AG08396 (cell line): ENCODE data around the gene GABRB1.
"Not testable (repeated sequence)": the region's sequence is repeated elsewhere in the genome, so short reads cannot be mapped to it uniquely, and the experiment has no call there.

Source experiments
- DNase-seq: peaks from one replicate; pipeline ENCODE4 v3.0.0; 2012; ENCODE audit warnings: low spot score, mixed read lengths

GABRB1 gene

DNA sequence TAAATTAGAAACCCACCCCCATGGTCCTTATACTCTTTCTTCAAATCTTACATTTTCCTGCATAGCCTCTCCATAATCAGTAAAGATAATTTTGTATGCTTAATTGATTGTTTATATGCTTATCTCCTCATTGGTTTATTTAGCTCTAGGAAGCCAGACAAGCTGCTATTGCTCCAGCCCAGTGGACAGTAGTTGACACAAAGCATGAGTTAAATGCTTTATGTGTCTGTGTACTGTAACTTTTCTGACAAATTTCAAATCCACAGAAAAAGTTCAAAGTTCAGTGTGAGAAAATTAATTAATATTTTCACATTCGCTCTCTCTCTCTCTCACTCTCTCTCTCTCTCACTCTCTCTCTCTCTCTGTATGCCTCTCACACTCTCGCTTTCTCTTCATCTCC lies 181.7 kb downstream of the GABRB1 start:
- no peak for DNase-seq

DNA sequence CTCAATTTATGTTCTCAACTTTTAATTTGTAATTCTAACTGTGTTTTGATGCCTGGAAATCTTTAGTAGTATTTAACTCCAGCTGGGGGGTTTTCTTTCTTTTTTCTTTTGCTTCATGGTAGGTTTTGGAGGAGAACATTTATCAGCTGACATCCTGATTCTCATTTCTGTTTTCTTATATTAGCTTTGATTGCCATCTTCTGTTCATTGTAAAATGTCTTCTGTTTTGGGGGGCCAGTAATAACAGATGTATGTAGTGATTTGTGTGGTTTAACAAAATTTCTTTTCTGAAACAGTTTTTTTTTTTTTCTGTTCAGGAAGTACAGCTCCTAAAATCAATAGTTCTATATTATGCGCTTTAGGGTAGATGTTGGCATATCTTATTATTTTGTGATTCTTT lies 182.2 kb downstream of the GABRB1 start:
- DNase-seq, result no peak

DNA sequence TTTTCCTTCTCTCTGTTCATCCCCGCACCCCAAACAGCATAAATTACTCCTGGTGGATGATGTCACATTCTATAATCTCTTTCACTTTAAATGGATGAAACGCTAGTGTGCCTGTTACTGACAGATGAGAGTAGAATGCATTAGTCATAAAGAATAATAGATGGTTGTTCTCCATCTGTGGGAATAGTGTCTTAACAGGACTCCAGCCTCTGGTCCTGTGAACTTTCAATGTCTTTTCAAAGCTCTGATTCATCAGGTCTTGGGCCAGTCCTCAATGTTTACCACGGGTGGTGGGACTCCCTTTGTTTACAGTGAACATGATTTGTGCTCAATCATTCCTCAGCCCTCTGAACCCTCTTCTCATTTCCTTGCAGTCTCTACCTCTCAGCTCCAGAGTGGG lies 182.6 kb downstream of the GABRB1 start:
- DNase-seq, result peak; percentile 14

- DNase-seq, result no peak
These were observed 184.4 kb downstream of the GABRB1 start for GRCh38 chr4:47215759-47216158.

DNA sequence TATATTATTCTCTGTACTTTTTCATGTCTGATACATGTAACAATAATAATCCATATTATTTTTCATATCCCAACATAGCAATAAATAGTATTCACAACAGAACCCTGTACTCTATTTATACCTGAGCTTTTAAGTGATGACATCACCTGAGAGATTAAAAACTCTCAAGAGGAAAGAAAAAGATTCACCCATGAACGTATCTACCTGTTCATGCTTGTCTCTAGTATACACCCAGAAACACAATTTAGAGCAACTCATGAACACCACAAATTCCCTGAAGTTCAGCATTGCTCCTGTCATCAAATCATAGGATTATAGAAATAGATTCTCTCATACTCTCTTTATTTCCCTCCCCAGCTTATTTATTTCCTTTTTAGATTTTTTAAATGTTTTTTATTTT lies 185.9 kb downstream of the GABRB1 start:
- DNase-seq, result no peak

- no peak for DNase-seq
These were observed 186.5 kb downstream of the GABRB1 start for GRCh38 chr4:47217884-47218283.

DNA sequence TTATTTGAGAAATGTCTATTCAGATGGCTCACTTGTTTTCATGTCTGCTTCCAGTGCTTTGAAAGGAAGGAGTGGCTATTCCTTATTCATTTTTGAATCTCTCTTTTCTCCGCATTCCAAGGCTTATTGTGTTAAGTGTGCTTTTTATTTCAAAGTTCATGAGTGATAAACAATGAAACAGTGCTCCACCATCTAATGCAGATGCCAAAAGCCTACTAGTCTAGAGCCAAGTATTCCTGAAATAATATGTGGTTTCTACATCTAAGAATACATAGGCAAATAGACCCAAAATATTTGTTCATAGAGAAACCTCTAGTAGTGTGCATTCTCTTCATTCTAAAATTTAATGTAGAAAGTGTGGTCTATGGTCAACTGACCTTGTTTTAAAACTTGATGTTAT lies 187.3 kb downstream of the GABRB1 start:
- no peak for DNase-seq

- no peak for DNase-seq
These were observed 188.2 kb downstream of the GABRB1 start for GRCh38 chr4:47219586-47219985.

GRCh38 chr4:47221721-47222120 lies 190.4 kb downstream of the GABRB1 start:
- DNase-seq, result no peak

- DNase-seq, result no peak
These were observed 190.9 kb downstream of the GABRB1 start for GRCh38 chr4:47222276-47222675.

- no peak for DNase-seq
These were observed 193.0 kb downstream of the GABRB1 start for GRCh38 chr4:47224361-47224760.

- no peak for DNase-seq
These were observed 204.4 kb downstream of the GABRB1 start for GRCh38 chr4:47235721-47236120.

DNA sequence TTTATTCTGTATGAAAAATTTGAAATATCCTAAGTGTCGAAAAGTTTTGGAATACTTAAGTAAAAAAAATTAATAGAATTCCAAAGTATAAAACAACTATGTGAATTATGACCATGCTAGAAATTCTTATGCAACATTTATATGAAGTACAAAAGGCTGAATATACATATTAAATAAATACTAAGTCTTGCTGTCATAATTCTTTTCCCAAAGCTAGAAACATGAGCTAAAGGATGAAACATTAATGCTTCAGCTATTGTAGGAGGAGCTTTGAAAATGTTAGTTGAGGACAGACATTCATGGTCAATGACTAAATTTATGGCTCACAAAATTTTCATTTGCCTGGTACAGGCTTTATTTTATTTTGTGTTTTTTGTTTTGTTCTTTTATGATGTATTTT lies 207.3 kb downstream of the GABRB1 start:
- no peak for DNase-seq

- DNase-seq, result peak; percentile 5
These were observed 208.3 kb downstream of the GABRB1 start for GRCh38 chr4:47239649-47240048.

GRCh38 chr4:47251348-47252135 lies 220.2 kb downstream of the GABRB1 start:
- no peak for DNase-seq

- no peak for DNase-seq
These were observed 232.4 kb downstream of the GABRB1 start for GRCh38 chr4:47263721-47264120.

- DNase-seq, result no peak
These were observed 239.0 kb downstream of the GABRB1 start for GRCh38 chr4:47270201-47270888.

DNA sequence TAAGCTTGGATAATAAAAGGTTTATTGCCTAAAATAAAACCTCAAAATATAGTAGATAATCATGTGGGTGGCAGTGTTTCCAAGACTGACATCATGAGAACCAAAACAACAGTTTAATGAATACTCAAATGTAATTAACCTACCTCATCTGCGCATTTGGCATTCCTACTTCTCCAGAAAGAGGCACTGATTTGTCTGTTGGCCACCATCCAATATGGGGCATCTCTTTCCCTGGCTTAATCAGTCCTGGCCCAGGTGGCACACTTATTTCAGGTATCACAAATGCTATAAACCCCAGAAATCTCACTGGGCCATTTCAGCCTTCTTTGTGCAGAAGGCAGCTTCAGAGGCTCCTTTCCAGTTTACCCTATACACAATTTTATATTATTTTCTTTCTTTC lies 239.9 kb downstream of the GABRB1 start:
- no peak for DNase-seq

- no peak for DNase-seq
These were observed 243.5 kb downstream of the GABRB1 start for GRCh38 chr4:47274901-47275300.

DNA sequence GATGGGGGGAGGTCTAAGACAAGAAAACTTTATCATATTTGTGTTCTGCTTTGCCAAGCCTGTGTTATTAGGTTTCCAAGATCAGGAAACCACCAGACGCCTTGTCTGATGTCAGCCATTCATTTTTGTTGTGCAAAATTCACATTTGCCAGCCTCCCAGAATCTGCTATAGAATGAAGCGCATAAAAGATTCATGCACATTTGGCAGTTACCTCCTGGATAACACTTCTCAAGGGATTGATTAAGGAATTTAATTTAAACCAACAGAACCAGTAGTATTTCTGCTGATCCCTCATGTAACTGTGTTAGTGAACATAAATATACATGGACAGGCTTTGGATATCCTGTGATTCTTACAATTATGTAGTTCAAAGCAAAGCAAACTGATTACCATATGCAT lies 244.2 kb downstream of the GABRB1 start:
- DNase-seq, result no peak

- DNase-seq, result no peak
These were observed 247.3 kb downstream of the GABRB1 start for GRCh38 chr4:47278631-47279030.

- DNase-seq, result peak; percentile 22
These were observed 256.4 kb downstream of the GABRB1 start for GRCh38 chr4:47287735-47288134.

DNA sequence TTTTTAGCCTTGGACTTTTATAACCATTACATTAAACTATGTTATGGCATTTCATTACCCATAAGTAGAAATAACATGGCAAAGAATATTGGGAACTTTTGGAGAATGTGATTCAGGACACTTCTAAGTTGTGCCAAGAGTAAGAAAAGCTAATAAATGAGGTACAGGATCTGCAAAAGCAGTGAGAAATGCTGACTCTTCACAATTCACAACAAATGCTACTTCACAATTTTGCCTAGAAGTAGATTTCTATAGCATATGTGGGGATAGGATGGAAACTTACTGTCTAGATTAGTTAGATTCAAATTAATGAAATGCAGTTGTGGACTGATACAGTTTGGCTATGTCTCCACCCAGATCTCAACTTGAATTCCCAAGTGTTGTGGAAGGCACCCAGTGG lies 258.4 kb downstream of the GABRB1 start:
- DNase-seq, result no peak

DNA sequence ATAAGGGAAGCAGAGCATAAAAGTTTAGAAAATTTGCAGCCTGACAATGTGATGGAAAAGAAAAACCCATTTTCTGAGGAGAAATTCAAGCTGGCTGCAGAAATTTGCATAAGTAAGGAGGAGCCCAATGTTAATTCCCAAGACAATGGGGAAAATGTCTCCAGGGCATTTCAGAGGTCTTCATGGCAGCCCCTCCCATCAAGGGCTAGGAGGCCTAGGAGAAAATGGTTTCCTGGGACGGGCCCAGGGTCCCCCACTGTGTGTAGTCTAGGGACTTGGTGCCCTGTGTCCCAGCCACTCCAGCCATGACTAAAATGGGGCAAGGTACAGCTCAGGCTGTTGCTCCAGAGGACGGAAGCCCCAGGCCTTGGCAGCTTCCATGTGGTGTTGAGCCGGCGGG lies 259.5 kb downstream of the GABRB1 start:
- not testable (repeated sequence) for DNase-seq
